H1 (cell line): ENCODE measurements around the gene IP6K3. TPM values are rescaled to one million over a fixed set of nuclear protein-coding genes. Genes with fewer than 3 reads are reported as not detected.

Experiments used
- CTCF ChIA-PET: fragments of 300-600 bp; sonication (Branson Sonifier 250); formaldehyde crosslinking; loops from one replicate; lab custom pipeline; 2021; ENCODE audit not compliant: partially characterized antibody; lab: Charles Lee
- POLR2A ChIA-PET: fragments of 300-600 bp; sonication (Branson Sonifier 250); formaldehyde crosslinking; loops from one replicate; lab custom pipeline; 2021; ENCODE audit warnings: inconsistent platforms; ENCODE audit not compliant: partially characterized antibody; lab: Charles Lee
- DNase-seq, 2 experiments: peaks; one replicate each; pipeline versions ENCODE4 v3.0.0 to v3.0.0-alpha.2; 2010 to 2022; ENCODE audit warnings: low spot score in 2 of 2, low read depth in 1 of 2, mixed read lengths in 1 of 2
- FAIRE-seq: peaks from 2 replicates; lab custom pipeline; 2011; peaks lifted over from hg19 to GRCh38; lab: Jason Lieb, UNC
- H2AFZ ChIP-seq: 2 replicates; pipeline ENCODE4 v1.8.1; 2012; ENCODE audit warnings: low read length, inconsistent platforms
- H2AK5ac ChIP-seq: 2 replicates; pipeline ENCODE4 v1.6.1; 2013; ENCODE audit warnings: low read depth, low read length
- H2BK120ac ChIP-seq: replicated peaks from 2 replicates; pipeline ENCODE3; 2013; ENCODE audit warnings: low read depth, low read length, inconsistent platforms
- H2BK12ac ChIP-seq: 2 replicates; pipeline ENCODE4 v1.6.1; 2013; ENCODE audit warnings: low read depth, low read length
- H2BK15ac ChIP-seq: 2 replicates; pipeline ENCODE4 v1.6.1; 2013; ENCODE audit warnings: low read length
- H2BK20ac ChIP-seq: 2 replicates; pipeline ENCODE4 v1.6.1; 2013; ENCODE audit warnings: low read length
- H2BK5ac ChIP-seq: 2 replicates; pipeline ENCODE4 v1.6.1; 2013; ENCODE audit warnings: low read depth, low read length
- H3K14ac ChIP-seq: 2 replicates; pipeline ENCODE4 v1.6.1; 2013; ENCODE audit warnings: inconsistent platforms; ENCODE audit not compliant: insufficient read length
- H3K18ac ChIP-seq: 2 replicates; pipeline ENCODE4 v1.6.1; 2013; ENCODE audit warnings: low read length; ENCODE audit errors: extremely low read depth
- H3K23ac ChIP-seq: 2 replicates; pipeline ENCODE4 v1.6.1; 2013; ENCODE audit warnings: inconsistent platforms; ENCODE audit not compliant: insufficient read length
- H3K23me2 ChIP-seq: 2 replicates; pipeline ENCODE4 v1.6.1; 2013; ENCODE audit warnings: low read depth, low read length
- H3K27ac ChIP-seq: 2 replicates; pipeline ENCODE4 v1.6.1; 2011; ENCODE audit warnings: low read depth, low read length, inconsistent platforms
- H3K27me3 ChIP-seq, 4 experiments: replicated peaks in 1 of 4; 1 replicate in 1 of 4; 2 replicates in 3 of 4; pipeline versions ENCODE4 v1.6.1 to v1.8.1; 2011 to 2013; ENCODE audit warnings: low read length in 3 of 4, mild to moderate bottlenecking in 3 of 4, inconsistent platforms in 2 of 4, mixed read lengths in 2 of 4, moderate library complexity in 1 of 4; ENCODE audit not compliant: control insufficient read depth in 3 of 4, insufficient read depth in 3 of 4; ENCODE audit errors: extremely low read depth in 1 of 4
- H3K36me3 ChIP-seq, 4 experiments: 2 replicates each; pipeline versions ENCODE4 v1.6.1 to v1.8.1; 2011 to 2013; ENCODE audit warnings: mild to moderate bottlenecking in 4 of 4, low read length in 3 of 4, moderate library complexity in 2 of 4, control low read depth in 1 of 4, inconsistent platforms in 1 of 4; ENCODE audit not compliant: insufficient read depth in 4 of 4, control insufficient read depth in 2 of 4
- H3K4ac ChIP-seq: replicated peaks from 2 replicates; pipeline ENCODE3; 2013; ENCODE audit warnings: low read length, low read depth, mixed read lengths, inconsistent platforms; ENCODE audit not compliant: insufficient read length
- H3K4me1 ChIP-seq, 4 experiments: replicated peaks in 1 of 4; 1 replicate in 1 of 4; 2 replicates in 3 of 4; pipeline versions ENCODE4 v1.6.1 to v1.8.1; 2011 to 2013; ENCODE audit warnings: low read length in 3 of 4, inconsistent platforms in 2 of 4, mixed read lengths in 1 of 4; ENCODE audit not compliant: insufficient read depth in 4 of 4, control insufficient read depth in 3 of 4
- H3K4me2 ChIP-seq, 2 experiments: 2 replicates each; pipeline versions ENCODE4 v1.6.1 to v1.8.1; 2011 to 2013; ENCODE audit warnings: low read depth in 2 of 2, low read length in 2 of 2, control low read depth in 1 of 2, inconsistent platforms in 1 of 2, mild to moderate bottlenecking in 1 of 2; ENCODE audit not compliant: insufficient read depth in 1 of 2
- H3K4me3 ChIP-seq, 4 experiments: fragments of 200-600, 300-600 bp in 1 of 4; sonication (generic), shearing (Covaris generic), sonication (Bioruptor Twin) in 1 of 4; 2 replicates each; pipeline versions ENCODE4 v1.5.1 to v1.8.1; 2011 to 2016; ENCODE audit warnings: low read length in 4 of 4, low read depth in 3 of 4, control low read depth in 2 of 4, inconsistent platforms in 2 of 4, mild to moderate bottlenecking in 2 of 4, mixed read lengths in 1 of 4, moderate library complexity in 1 of 4; ENCODE audit not compliant: insufficient read depth in 2 of 4; ENCODE audit errors: extremely low read depth in 1 of 4
- H3K56ac ChIP-seq: replicated peaks from 2 replicates; pipeline ENCODE3; 2013; ENCODE audit warnings: low read depth, mild to moderate bottlenecking, mixed read lengths, low read length, inconsistent platforms; ENCODE audit not compliant: insufficient read length
- H3K79me1 ChIP-seq: 2 replicates; pipeline ENCODE4 v1.6.1; 2013; ENCODE audit warnings: low read depth, low read length, control low read depth
- H3K79me2 ChIP-seq, 2 experiments: 2 replicates each; pipeline versions ENCODE4 v1.6.1 to v1.8.1; 2012 to 2013; ENCODE audit warnings: low read length in 2 of 2, mild to moderate bottlenecking in 2 of 2, inconsistent platforms in 1 of 2; ENCODE audit not compliant: insufficient read depth in 2 of 2, control insufficient read depth in 1 of 2
- H3K9ac ChIP-seq, 4 experiments: replicated peaks in 1 of 4; 1 replicate in 1 of 4; 2 replicates in 3 of 4; pipeline versions ENCODE4 v1.6.1 to v1.8.1; 2011 to 2013; ENCODE audit warnings: low read depth in 3 of 4, low read length in 3 of 4, control low read depth in 2 of 4, mild to moderate bottlenecking in 2 of 4, moderate library complexity in 2 of 4, inconsistent platforms in 1 of 4; ENCODE audit errors: extremely low read depth in 1 of 4
- H3K9me3 ChIP-seq, 2 experiments: 2 replicates each; pipeline versions ENCODE4 v1.6.1 to v1.8.1; 2012 to 2013; ENCODE audit warnings: mild to moderate bottlenecking in 2 of 2, moderate library complexity in 2 of 2, control low read depth in 1 of 2, inconsistent platforms in 1 of 2, low read depth in 1 of 2, low read length in 1 of 2, mixed read lengths in 1 of 2; ENCODE audit not compliant: insufficient read depth in 2 of 2
- H4K20me1 ChIP-seq, 2 experiments: replicated peaks in 1 of 2; 2 replicates each; pipeline versions ENCODE3 to v1.8.1; 2011 to 2013; ENCODE audit warnings: inconsistent platforms in 2 of 2, low read length in 2 of 2, mild to moderate bottlenecking in 1 of 2; ENCODE audit not compliant: insufficient read depth in 2 of 2, control insufficient read depth in 1 of 2
- H4K5ac ChIP-seq: 2 replicates; pipeline ENCODE4 v1.6.1; 2013; ENCODE audit warnings: low read length, low read depth, mixed read lengths, inconsistent platforms; ENCODE audit not compliant: insufficient read length
- H4K8ac ChIP-seq: 2 replicates; pipeline ENCODE4 v1.8.0; 2013; ENCODE audit warnings: mild to moderate bottlenecking, moderate library complexity, low read length, inconsistent platforms; ENCODE audit not compliant: insufficient read depth; ENCODE audit errors: extremely low read depth
- H4K91ac ChIP-seq: replicated peaks from 2 replicates; pipeline ENCODE3; 2013; ENCODE audit warnings: low read length, mixed read lengths, inconsistent platforms; ENCODE audit not compliant: insufficient read length
- CHD1 ChIP-seq: IDR thresholded peaks from 2 replicates; pipeline ENCODE4 v1.6.1; 2012; ENCODE audit warnings: low read depth, low read length, improper control_type of control experiment
- CREB1 ChIP-seq: IDR thresholded peaks from 2 replicates; pipeline ENCODE4 v1.6.1; 2012; ENCODE audit warnings: inconsistent platforms
- FOSL1 ChIP-seq: IDR thresholded peaks from 2 replicates; pipeline ENCODE4 v1.6.1; 2011; ENCODE audit warnings: mild to moderate bottlenecking, low read depth, low read length, moderate library complexity; ENCODE audit not compliant: insufficient read depth
- KDM5A ChIP-seq: fragments of 200-600 bp; IDR thresholded peaks from 2 replicates; pipeline ENCODE4 v1.7.1; 2012; ENCODE audit warnings: mild to moderate bottlenecking, low read length, inconsistent platforms, mixed read lengths
- MAFK ChIP-seq: IDR thresholded peaks from 2 replicates; pipeline ENCODE4 v1.6.1; 2012; ENCODE audit warnings: low read depth, mild to moderate bottlenecking, improper control_type of control experiment, low read length
- POU5F1 ChIP-seq: IDR thresholded peaks from 2 replicates; pipeline ENCODE4 v1.6.1; 2011; ENCODE audit warnings: low read depth, mild to moderate bottlenecking, low read length, moderate library complexity
- SIRT6 ChIP-seq: IDR thresholded peaks from one replicate; pipeline ENCODE4 v1.7.1; 2012; ENCODE audit warnings: low read length, inconsistent platforms
- TAF1 ChIP-seq: IDR thresholded peaks from 2 replicates; pipeline ENCODE4 v1.6.1; 2011; ENCODE audit warnings: mild to moderate bottlenecking, low read depth, low read length
- WGBS, 2 experiments: shearing (Covaris generic) in 1 of 2; methylation state at CpG; one replicate each; pipeline versions ENCODE4 v1.1.6 to v1.1.7; 2013 to 2015; ENCODE audit warnings: low lambda C conversion rate in 2 of 2, mixed read lengths in 2 of 2, inconsistent platforms in 1 of 2, low coverage in 1 of 2, missing lambda C conversion rate in 1 of 2; ENCODE audit not compliant: insufficient replicate concordance in 2 of 2, insufficient coverage in 1 of 2, insufficient read length in 1 of 2; ENCODE audit errors: extremely low coverage in 1 of 2, missing lambda C conversion rate in 1 of 2; 5-methylcytosine and 5-hydroxymethylcytosine counted together
- polyA plus RNA-seq, 7 experiments: library from polyadenylated mRNA; depleted of rRNA in 3 of 7; stranded (reverse) in 5 of 7; unstranded in 2 of 7; fragments of >200 nt in 5 of 7; fragments of 200-250 nt in 2 of 7; gene quantifications; 1 replicate in 5 of 7; 2 replicates in 1 of 7; 4 replicates in 1 of 7; pipeline versions ENCODE4 v1.2.1 to v1.2.3, GENCODE V29; 2011 to 2013; ENCODE audit warnings: missing spikeins in 2 of 7, mixed read lengths in 2 of 7
- total RNA-seq: library from RNA; stranded (reverse); fragmentation: NEBNext Ultra II Directional; extraction: Animal tissue kit (Norgen Biotek cat#: 25700); gene quantifications from 2 replicates; pipeline ENCODE4 v1.2.1, GENCODE V29; 2021
- TF ChIP-seq, protein P1 (sequence below): IDR thresholded peaks from 2 replicates; pipeline ENCODE4 v1.6.1; 2012; ENCODE audit warnings: low read length, inconsistent platforms
- TF ChIP-seq, protein P2 (sequence below), 3 experiments: IDR thresholded peaks; 1 replicate in 2 of 3; 2 replicates in 1 of 3; pipeline versions ENCODE4 v1.5.1 to v1.6.1; 2011; ENCODE audit warnings: low read length in 3 of 3, mild to moderate bottlenecking in 3 of 3, inconsistent platforms in 2 of 3, low read depth in 1 of 3, moderate library complexity in 1 of 3; ENCODE audit not compliant: insufficient read depth in 1 of 3; ENCODE audit errors: control extremely low read depth in 1 of 3

The IP6K3 gene
- total and polyA plus RNA-seq, 2 of the 8 experiments (the other 6 are each of a cell fraction or from before 2014, with no cell fraction given) = 0.22 to 0.73 TPM

DNA sequence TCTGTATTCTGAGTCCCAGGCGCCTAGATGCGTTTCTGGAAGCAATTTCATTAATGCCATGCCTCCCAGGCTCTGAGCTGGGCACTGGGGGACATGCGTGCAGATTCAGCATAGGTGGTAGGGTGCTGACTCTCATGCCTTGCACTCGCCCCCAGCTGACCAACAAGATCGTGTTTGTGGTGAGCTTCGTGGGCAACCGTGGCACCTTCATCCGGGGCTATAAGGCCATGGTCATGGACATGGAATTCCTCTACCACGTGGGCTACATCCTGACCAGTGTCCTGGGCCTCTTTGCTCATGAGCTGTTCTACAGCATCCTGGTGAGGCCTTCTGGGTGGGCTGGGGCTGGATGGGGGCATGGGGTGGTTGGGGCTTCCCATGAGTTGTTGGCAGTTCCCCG is 56.8 kb downstream of the IP6K3 start:
- ChIA-PET POLR2A (interaction anchor here (0.9 to 1.6 kb wide), 2 partner anchors 11 to 18 kb away, joined by 5 to 6 read pairs; no protein-coding TSS in a partner anchor), CTCF (interaction anchor here (1.1 to 2.2 kb wide), 7 partner anchors 11 to 107 kb away, joined by 3 to 11 read pairs (median 6); no protein-coding TSS in a partner anchor)
- FAIRE-seq = no peak
- no peak for TF ChIP-seq TAF1
- TF ChIP-seq MAFK = no peak
- TF ChIP-seq, protein P1, sequence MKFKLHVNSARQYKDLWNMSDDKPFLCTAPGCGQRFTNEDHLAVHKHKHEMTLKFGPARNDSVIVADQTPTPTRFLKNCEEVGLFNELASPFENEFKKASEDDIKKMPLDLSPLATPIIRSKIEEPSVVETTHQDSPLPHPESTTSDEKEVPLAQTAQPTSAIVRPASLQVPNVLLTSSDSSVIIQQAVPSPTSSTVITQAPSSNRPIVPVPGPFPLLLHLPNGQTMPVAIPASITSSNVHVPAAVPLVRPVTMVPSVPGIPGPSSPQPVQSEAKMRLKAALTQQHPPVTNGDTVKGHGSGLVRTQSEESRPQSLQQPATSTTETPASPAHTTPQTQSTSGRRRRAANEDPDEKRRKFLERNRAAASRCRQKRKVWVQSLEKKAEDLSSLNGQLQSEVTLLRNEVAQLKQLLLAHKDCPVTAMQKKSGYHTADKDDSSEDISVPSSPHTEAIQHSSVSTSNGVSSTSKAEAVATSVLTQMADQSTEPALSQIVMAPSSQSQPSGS = no peak
- TF ChIP-seq KDM5A = no peak
- no peak for TF ChIP-seq POU5F1
- no peak for TF ChIP-seq SIRT6
- TF ChIP-seq, protein P2, sequence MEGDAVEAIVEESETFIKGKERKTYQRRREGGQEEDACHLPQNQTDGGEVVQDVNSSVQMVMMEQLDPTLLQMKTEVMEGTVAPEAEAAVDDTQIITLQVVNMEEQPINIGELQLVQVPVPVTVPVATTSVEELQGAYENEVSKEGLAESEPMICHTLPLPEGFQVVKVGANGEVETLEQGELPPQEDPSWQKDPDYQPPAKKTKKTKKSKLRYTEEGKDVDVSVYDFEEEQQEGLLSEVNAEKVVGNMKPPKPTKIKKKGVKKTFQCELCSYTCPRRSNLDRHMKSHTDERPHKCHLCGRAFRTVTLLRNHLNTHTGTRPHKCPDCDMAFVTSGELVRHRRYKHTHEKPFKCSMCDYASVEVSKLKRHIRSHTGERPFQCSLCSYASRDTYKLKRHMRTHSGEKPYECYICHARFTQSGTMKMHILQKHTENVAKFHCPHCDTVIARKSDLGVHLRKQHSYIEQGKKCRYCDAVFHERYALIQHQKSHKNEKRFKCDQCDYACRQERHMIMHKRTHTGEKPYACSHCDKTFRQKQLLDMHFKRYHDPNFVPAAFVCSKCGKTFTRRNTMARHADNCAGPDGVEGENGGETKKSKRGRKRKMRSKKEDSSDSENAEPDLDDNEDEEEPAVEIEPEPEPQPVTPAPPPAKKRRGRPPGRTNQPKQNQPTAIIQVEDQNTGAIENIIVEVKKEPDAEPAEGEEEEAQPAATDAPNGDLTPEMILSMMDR (IDR thresholded peaks at IDR 0.05; ENCODE audit: control extremely low read depth in 1 of 3, insufficient read depth in 1 of 3, low read depth in 1 of 3, low read length in 3 of 3) = no peak
- TF ChIP-seq FOSL1 = no peak
- no peak for TF ChIP-seq CREB1
- TF ChIP-seq CHD1 = no peak

More for the DNA sequence above, 56.8 kb downstream of the IP6K3 start:
- no peak overlapping the region for H4K8ac ChIP-seq
- H3K18ac ChIP-seq = no peak overlapping the region
- no peak overlapping the region for H3K56ac ChIP-seq
- H3K4me3 ChIP-seq = no peak overlapping the region
- no peak overlapping the region for H2BK20ac ChIP-seq
- H3K79me2 ChIP-seq = no peaks in the 10 kb centered on the region
- H4K91ac ChIP-seq = no peak overlapping the region
- H3K4me1 ChIP-seq = peaks cover 0 to 5% (median 1%) of the 10 kb centered on the region in 4 experiments; a peak in 3 of 7 replicates
- no peak overlapping the region for H2BK12ac ChIP-seq
- no peak overlapping the region for H2AK5ac ChIP-seq
- H3K23ac ChIP-seq = no peak overlapping the region
- H3K23me2 ChIP-seq = no peaks in the 10 kb centered on the region
- H3K14ac ChIP-seq = no peak overlapping the region
- H2BK5ac ChIP-seq = no peak overlapping the region
- no peaks in the 10 kb centered on the region for H3K79me1 ChIP-seq
- DNase-seq = no peak
- H2BK120ac ChIP-seq = no peak overlapping the region
- no peak overlapping the region for H2BK15ac ChIP-seq
- no peak overlapping the region for H4K5ac ChIP-seq
- H3K4me2 ChIP-seq = no peak overlapping the region
- no peaks in the 10 kb centered on the region for H3K27me3 ChIP-seq
- H3K36me3 ChIP-seq = peaks cover 16 to 53% (median 45%) of the 10 kb centered on the region in 4 experiments
- no peak overlapping the region for H2AFZ ChIP-seq
- H3K4ac ChIP-seq = no peak overlapping the region
- no peak overlapping the region for H3K27ac ChIP-seq
- 92% methylated on average over 10 of the region's 10 CpGs; no CpG with 5 or more reads in 1 of the 2 experiments for WGBS, 2 experiments
- no peak overlapping the region for H3K9ac ChIP-seq
- H3K9me3 ChIP-seq = no peaks in the 10 kb centered on the region
- H4K20me1 ChIP-seq = peaks cover under 1 to 8% of the 10 kb centered on the region in 2 experiments
